Right ventricle myocardium inferior (tissue), 1 donor: Measurements from ENCODE around the gene ABCC11. TPM values are rescaled to one million over a fixed set of nuclear protein-coding genes. Genes with fewer than 3 reads are reported as not detected.

Experiments used
- ATAC-seq: fragments of 200-7000 bp; cut with Tn5 transposase; one replicate; pipeline ENCODE4 v1.9.1; 2020; ENCODE audit warnings: mild to moderate bottlenecking, moderate library complexity
- DNase-seq: peaks from one replicate; pipeline ENCODE4 v3.0.0; 2021; ENCODE audit errors: missing footprints
- intact Hi-C: fragments of 100-400 bp; cut with DNase I; formaldehyde crosslinking; loops from one replicate; pipeline ENCODE4 v1.11.0; 2022
- long read RNA-seq: library from polyadenylated mRNA; unstranded; transcript quantifications from one replicate; pipeline ENCODE4 v2.0.0, GENCODE V29; 2021
- total RNA-seq: library from RNA; stranded (reverse); fragmentation: NEBNext Ultra II Directional; extraction: Animal tissue kit (Norgen Biotek cat#: 25700); gene quantifications from one replicate; pipeline ENCODE4 v1.2.1, GENCODE V29; 2021
- donor health status: DM: no; HTN: yes; CAD: no; lungs with severe emphysema.

ABCC11 gene
- not detected for total RNA-seq
- long read RNA-seq: 0 reads

- no peak for ATAC-seq
- DNase-seq: no peak
- intact Hi-C loops: loop anchor here (10.0 kb wide), 1 partner anchor 287 kb away; no protein-coding TSS in a partner anchor
Observed at GRCh38 chr16:48247311-48247710, at the start of gene ABCC11. Gene ABCC11 (minus strand): TSS chr16:48247539. CDS start chr16:48231921, 15,618 bp downstream.

- DNase-seq (no peak), ATAC-seq (no peak)
- intact Hi-C loops: no loop called here
Observed at GRCh38 chr16:48295488-48296281, 48.3 kb upstream of the ABCC11 start.

DNA sequence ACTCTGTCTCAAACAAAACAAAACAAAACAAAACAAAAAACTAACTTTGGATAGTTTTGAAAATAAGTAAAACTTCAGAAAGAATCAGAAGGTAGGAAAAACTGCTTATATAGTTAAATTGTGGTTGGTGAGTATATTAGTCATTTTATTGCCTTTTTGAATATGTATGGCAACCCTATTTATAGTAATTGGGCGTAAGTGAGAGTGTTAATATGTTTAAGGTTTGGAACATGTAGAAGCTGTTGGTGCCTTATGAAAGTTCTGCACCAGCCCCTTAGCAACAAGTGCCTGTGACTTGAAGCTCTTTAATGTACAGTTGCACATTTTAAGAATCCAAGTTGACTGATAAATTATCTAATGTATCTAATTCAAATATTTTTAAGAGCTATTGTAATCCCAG is 47.4 kb upstream of the ABCC11 start:
- ATAC-seq: no peak
- DNase-seq: no peak
- intact Hi-C loops: no loop called here

DNA sequence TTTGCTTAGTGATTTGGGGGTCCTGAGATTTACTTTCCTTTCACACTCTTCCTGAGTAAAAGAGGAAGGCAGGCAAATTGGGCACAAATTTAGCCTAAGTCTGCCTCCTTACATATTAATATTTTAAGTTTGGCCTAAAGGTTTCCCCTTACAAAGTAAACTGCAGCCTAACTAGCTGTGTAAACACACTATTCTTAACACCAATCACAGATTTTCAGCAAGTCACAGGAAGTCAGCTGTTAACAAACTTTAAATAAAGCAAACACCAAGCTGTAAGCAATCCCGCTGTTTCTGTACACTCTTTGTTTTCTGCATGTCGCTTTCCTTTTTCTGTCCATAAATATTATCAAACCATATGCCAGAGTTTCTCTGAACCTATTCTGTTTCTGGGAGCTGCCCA is 45.1 kb upstream of the ABCC11 start:
- DNase-seq: no peak
- intact Hi-C loops: no loop called here
- ATAC-seq: no peak

- DNase-seq (no peak), ATAC-seq (no peak)
- intact Hi-C loops: no loop called here
Observed at GRCh38 chr16:48291754-48292153, 44.4 kb upstream of the ABCC11 start.

DNA sequence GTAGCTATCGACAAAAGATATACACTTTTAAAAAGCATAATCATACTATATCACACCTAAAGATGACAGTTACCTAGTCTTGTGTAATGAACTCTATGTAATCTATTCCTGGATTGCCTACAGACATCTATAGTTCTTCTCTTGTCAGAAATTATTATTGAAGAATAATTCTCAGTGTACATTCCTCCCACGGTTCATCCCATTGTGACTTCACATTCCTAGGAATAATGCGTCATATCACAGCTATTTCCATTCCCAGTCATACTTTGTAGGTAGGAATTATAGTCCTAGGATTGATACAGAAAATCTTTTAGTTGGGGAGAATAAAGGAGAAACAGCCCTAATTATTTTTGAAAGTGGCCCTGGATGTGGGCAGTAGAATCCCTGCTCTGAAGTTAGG is 44.0 kb upstream of the ABCC11 start:
- intact Hi-C loops: no loop called here
- DNase-seq (no peak), ATAC-seq (no peak)

DNA sequence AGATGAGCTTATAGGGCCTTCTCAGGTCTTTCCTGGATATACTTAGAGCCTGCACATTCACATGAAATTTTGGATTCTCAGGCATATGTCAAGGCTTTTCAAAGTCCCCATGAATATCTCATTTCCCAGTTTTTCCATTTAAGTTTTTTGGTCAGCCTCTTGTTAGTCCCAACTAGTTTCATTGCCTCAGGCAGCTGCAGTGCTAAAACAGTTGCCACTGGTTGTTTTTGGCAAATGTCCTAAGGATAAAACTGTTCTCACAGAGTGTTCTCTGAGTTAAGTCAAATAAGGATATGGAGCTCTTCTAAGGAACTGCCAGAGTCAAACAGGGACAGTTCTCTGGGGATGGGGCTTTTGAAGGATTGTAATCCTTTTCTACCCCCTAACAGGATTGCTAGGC is 39.9 kb upstream of the ABCC11 start:
- DNase-seq (no peak), ATAC-seq (no peak)
- intact Hi-C loops: no loop called here

GRCh38 chr16:48284772-48285409 is 37.6 kb upstream of the ABCC11 start:
- intact Hi-C loops: no loop called here
- ATAC-seq: no peak
- no peak for DNase-seq

DNA sequence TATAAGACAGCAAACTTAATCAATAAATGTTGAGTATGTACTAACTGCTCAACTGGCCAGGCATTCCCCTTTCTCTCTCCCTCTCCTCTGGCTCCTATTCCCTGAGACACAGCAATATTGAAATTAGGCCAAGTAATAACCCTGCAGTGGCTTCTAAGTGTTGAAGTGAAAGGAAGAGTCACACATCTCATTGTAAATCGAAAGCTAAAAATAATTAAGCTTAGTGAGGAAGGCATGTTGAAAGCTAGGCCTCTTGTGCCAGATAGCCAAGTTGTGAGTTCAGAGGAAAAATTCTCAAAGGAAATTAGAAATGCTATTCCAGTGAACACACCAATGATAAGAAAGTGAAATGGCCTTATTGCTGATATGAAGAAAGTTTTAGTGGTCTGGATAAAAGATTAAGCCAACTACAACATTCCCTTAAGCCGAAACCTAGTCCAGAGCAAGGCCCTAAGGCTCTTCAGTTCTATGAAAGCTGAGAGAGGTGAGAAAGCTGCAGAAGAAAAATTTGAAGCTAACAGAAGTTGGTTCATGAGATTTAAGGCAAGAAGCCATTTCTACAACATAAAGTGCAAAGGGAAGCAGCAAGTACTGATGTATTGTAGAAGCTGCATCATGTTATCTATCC is 35.4 kb upstream of the ABCC11 start:
- DNase-seq (no peak), ATAC-seq (peak; percentile 88)
- intact Hi-C loops: no loop called here

DNA sequence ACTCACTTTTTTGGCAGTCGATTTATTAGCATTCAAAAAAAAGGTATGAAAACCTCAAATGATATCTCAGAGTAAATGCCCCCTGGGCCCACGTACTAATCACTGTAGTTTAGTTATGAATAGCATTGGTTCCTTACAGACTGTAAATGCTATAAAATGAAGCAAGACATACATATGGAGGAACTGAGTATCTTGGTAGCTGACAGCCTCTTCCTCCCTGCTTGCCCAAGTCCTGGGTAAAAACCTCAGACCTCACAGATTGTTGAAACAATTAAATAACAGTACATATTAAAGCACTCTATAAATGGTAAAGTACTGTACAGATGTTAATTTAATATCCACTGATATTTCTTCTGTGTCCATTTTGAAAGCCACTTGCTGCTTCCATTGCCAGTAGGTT is 33.2 kb upstream of the ABCC11 start:
- ATAC-seq: no peak
- intact Hi-C loops: no loop called here
- no peak for DNase-seq

GRCh38 chr16:48279199-48279598 is 31.9 kb upstream of the ABCC11 start:
- DNase-seq (no peak), ATAC-seq (no peak)
- intact Hi-C loops: no loop called here

GRCh38 chr16:48277158-48277557 is 29.8 kb upstream of the ABCC11 start:
- intact Hi-C loops: no loop called here
- ATAC-seq (no peak), DNase-seq (no peak)

DNA sequence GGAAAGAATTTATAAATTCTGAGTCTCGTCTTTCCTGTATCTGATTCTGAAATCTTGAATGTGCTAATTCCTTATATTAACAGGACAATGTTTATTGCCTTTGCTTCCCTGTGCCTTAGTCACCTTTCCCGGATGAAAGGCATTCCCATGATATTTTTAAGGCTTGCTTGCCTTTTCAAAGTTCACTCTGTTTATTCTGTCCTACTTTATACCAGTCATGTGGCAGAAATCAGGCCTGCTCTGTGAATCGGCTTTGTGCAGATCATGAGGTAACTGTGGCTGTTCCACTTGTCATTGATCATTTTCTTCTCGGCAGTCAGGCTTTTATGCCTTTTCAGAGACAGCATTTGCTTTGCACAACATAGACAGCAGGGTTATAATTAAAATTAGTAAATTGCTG is 28.8 kb upstream of the ABCC11 start:
- intact Hi-C loops: no loop called here
- DNase-seq (no peak), ATAC-seq (peak; percentile 34)

- ATAC-seq (no peak), DNase-seq (no peak)
- intact Hi-C loops: no loop called here
Observed at GRCh38 chr16:48274476-48274875, 27.1 kb upstream of the ABCC11 start.

GRCh38 chr16:48272837-48273421 is 25.6 kb upstream of the ABCC11 start:
- peak; percentile 72 for ATAC-seq
- DNase-seq: no peak
- intact Hi-C loops: no loop called here

GRCh38 chr16:48271728-48272127 is 24.4 kb upstream of the ABCC11 start:
- intact Hi-C loops: no loop called here
- DNase-seq: no peak
- no peak for ATAC-seq

- DNase-seq (no peak), ATAC-seq (no peak)
- intact Hi-C loops: no loop called here
Observed at GRCh38 chr16:48269011-48269410, 21.7 kb upstream of the ABCC11 start.

DNA sequence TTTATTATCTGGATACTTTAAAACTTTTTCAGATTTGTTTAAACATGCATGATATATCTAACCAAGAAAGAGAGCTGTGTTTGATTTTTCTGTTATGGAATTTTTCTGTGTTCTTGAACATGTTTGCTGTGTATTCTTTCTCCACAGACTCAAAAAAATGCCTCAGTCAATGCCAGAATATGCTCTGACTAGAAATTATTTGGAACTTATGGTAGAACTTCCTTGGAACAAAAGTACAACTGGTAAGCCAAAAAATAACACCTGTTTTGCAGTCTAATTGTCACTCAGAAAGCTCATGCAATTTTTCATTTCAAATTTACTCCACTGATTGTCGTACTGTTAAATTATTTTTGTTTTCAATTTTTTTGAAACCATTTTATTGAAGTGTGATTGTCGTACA is 15.3 kb upstream of the ABCC11 start:
- no peak for DNase-seq
- intact Hi-C loops: no loop called here
- no peak for ATAC-seq

DNA sequence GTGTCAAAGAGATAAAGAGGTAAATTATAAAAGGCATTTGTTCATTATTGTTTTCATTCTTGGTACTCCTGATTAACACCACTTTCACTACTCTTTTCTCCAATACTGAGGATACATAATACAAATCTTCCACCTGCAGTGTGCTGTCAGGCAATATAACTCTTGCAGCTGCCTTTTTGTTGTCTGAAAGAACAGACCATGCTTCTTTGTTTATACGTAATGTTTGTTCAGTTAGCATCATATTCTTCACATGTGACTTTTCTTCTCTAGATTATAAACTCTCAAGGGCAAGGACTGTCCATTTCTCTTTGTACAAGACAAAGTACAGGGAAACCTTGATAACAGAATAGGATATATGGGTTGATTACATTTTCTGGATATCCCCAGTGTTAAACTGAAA is 14.2 kb upstream of the ABCC11 start:
- intact Hi-C loops: no loop called here
- DNase-seq (no peak), ATAC-seq (no peak)
